Muscle of leg (tissue), 11 donors: ENCODE data around the gene PRELP. TPM values are rescaled to one million over a fixed set of nuclear protein-coding genes. Genes with fewer than 3 reads are reported as not detected.

Source experiments
- DNase-seq: peaks from one replicate; pipeline ENCODE4 v3.0.0; 2013
- H3K27ac ChIP-seq: one replicate; pipeline ENCODE4 v1.5.1; 2013; ENCODE audit warnings: mild to moderate bottlenecking, low read length, control low read depth
- H3K27me3 ChIP-seq: one replicate; pipeline ENCODE4 v1.6.1; 2013; ENCODE audit warnings: low read length; ENCODE audit not compliant: control insufficient read depth, insufficient read depth
- H3K36me3 ChIP-seq: one replicate; pipeline ENCODE4 v1.6.1; 2013; ENCODE audit warnings: low read length; ENCODE audit not compliant: control insufficient read depth, insufficient read depth
- H3K4me1 ChIP-seq: one replicate; pipeline ENCODE4 v1.6.1; 2013; ENCODE audit warnings: low read length; ENCODE audit not compliant: control insufficient read depth, insufficient read depth
- H3K4me3 ChIP-seq: one replicate; pipeline ENCODE4 v1.5.1; 2013; ENCODE audit warnings: low read length, control low read depth
- H3K9me3 ChIP-seq: replicated peaks from 2 replicates; pipeline ENCODE4 v1.6.1; 2013; ENCODE audit warnings: low read depth, low read length; ENCODE audit not compliant: control insufficient read depth
- WGBS: methylation state at CpG from one replicate; pipeline ENCODE4 v1.1.5; 2013; ENCODE audit warnings: missing lambda C conversion rate; ENCODE audit not compliant: insufficient coverage; 5-methylcytosine and 5-hydroxymethylcytosine counted together
- polyA plus RNA-seq, 8 donors: library from polyadenylated mRNA; unstranded; fragments of 120-200 nt; gene quantifications; one replicate each; pipeline versions ENCODE4 v1.2.1 to v1.2.3, GENCODE V29; 2013; ENCODE audit warnings: inconsistent platforms in 1 of 8, low replicate concordance in 1 of 8; ENCODE audit not compliant: insufficient read length in 8 of 8, insufficient read depth in 1 of 8
- total RNA-seq: library from RNA; stranded (reverse); fragments of 120-200 nt; gene quantifications from one replicate; pipeline ENCODE4 v1.2.4, GENCODE V29; 2013

Gene PRELP
- total and polyA plus RNA-seq, 9 donors: 0.82 to 9.3 (median 2.7) TPM

DNA sequence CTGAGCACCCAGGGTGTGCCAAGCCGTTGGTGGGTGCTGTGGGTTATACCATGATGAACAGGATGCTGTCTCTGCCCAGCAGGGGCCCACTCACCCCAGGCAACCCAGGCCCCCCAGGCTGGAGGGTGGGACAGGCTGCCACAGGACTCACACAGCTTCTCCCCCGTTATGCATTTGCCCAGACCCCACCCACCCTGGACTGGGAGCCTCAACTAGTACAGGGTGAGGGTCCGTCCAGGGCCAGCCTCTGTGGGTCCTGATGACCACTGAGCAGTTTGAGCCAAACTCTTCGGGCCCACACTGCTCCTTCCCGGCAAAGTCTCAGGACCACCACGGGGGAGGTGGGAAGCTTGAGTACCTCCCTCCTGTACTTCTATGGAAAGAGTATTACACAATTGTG, 3.8 kb upstream of the PRELP start:
- peaks cover 8% of the 10 kb centered on the region for H3K27me3 ChIP-seq
- WGBS: 79% methylated on average over 3 of the region's 6 CpGs
- H3K4me3 ChIP-seq: no peak overlapping the region
- H3K4me1 ChIP-seq: peaks cover 30% of the 10 kb centered on the region
- no peaks in the 10 kb centered on the region for H3K9me3 ChIP-seq
- H3K27ac ChIP-seq: no peak overlapping the region
- DNase-seq: no peak
- no peaks in the 10 kb centered on the region for H3K36me3 ChIP-seq

DNA sequence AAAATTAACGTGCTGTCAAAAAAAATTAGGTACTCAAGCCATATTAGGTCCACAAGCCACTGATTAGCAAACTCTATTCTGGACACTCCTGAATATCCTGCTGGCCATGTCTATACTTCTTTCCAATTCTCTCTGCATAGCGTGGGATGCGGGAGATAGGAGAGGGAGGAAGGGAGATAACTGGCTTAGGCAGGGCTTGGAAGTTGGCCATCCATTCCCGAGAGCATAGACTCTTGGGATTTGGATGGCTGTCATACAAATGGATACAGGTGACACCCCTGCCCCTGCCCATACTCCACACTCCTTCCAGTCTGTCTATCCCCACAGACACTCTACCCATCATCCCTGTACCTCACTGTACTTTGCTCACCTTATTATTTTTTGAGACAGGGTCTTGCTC, 2.3 kb upstream of the PRELP start:
- H3K4me3 ChIP-seq: no peak overlapping the region
- no peaks in the 10 kb centered on the region for H3K36me3 ChIP-seq
- DNase-seq: no peak
- no peak overlapping the region for H3K27ac ChIP-seq
- H3K9me3 ChIP-seq: no peaks in the 10 kb centered on the region
- H3K4me1 ChIP-seq: peaks cover 31% of the 10 kb centered on the region
- H3K27me3 ChIP-seq: peaks cover 13% of the 10 kb centered on the region
- WGBS: 100% methylated on average over 1 of the region's 4 CpGs

DNA sequence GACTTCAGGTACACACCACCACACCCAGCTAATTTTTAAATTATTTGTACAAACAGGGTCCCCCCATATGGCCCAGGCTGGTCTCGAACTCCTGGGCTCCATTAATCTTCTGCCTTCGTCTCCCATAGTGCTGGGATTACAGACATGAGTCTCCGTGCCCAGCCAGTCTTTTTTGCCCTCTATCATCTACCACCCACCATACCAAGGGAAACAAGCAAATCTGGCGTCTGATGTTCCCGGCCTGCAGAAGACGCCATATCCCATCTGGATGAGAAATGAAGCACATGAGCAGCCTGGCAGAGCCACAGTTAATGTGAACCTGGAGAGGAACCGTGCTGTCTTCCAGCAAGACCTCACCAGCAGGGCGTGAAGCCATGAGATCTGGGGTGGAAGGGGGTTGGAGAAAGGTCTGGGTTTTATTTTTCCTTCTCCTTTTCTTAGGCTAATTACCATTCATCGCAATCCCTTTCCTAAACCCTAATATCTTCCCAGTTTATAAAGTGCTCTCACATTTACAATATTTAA, 1.8 kb upstream of the PRELP start:
- Histone ChIP-seq H3K27ac (no peak overlapping the region), H3K4me1 (peaks cover 32% of the 10 kb centered on the region), H3K9me3 (no peaks in the 10 kb centered on the region), H3K4me3 (no peak overlapping the region), H3K27me3 (peaks cover 13% of the 10 kb centered on the region), H3K36me3 (no peaks in the 10 kb centered on the region)
- peak; percentile 32 for DNase-seq
- WGBS: 73% methylated on average over 6 of the region's 9 CpGs

DNA sequence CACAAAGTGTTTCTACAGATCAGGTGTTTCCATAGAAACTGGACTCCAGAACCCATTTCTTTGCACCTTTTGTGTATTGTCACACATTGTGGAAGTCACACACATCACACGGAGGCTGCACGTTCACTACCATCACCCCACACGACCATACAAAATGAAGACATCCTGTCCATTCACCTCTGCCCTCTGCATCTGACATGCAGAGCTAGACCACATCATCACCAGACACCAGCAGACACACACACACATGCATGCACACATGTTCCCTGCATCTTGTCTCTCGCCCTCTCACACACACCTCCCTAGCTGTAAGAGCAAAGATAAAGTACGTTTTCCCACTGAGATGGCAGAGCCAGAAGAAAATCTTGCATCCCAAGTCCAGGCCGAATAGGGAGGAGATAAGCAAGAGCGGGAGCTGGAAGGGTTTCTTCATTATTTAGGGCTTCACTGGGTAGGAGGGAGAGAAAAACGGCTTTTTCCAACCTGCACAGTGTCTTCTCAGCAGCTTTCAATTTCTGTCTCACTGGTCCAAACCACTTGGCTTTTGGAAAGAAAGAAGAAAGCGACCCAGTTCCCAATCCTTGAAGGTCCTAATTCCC, 709 bp downstream of the PRELP start:
- DNase-seq: peak; percentile 46
- Histone ChIP-seq H3K9me3 (no peaks in the 10 kb centered on the region), H3K36me3 (no peaks in the 10 kb centered on the region), H3K27me3 (peaks cover 8% of the 10 kb centered on the region), H3K4me1 (peaks cover 40% of the 10 kb centered on the region), H3K4me3 (no peak overlapping the region), H3K27ac (peak overlapping the region; percentile 7)
- 32% methylated on average over 4 of the region's 9 CpGs for WGBS

DNA sequence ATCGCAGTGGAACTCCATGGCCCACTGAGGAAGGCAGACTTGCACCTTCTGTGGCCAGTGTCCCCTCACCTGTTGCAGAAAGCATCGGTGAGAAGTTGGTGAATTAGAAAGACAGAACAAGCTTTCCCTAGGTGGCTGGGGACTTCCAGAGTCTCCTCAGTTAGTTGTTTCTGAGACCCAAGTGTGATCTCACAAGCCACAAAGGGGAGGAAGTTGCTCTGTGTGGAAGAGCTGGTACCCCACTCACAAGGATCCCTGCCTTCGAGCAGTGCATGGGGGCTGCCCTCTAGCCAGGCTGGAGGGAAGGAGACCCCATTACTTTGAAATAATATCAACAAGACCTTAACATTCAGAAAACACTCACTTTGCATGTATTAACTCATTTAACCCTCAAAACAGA, 2.1 kb downstream of the PRELP start:
- no peak for DNase-seq
- Histone ChIP-seq H3K4me1 (peaks cover 40% of the 10 kb centered on the region), H3K27me3 (peaks cover 5% of the 10 kb centered on the region), H3K4me3 (no peak overlapping the region), H3K9me3 (no peaks in the 10 kb centered on the region), H3K36me3 (no peaks in the 10 kb centered on the region), H3K27ac (no peak overlapping the region)
- WGBS: 100% methylated on average over 2 of the region's 3 CpGs

DNA sequence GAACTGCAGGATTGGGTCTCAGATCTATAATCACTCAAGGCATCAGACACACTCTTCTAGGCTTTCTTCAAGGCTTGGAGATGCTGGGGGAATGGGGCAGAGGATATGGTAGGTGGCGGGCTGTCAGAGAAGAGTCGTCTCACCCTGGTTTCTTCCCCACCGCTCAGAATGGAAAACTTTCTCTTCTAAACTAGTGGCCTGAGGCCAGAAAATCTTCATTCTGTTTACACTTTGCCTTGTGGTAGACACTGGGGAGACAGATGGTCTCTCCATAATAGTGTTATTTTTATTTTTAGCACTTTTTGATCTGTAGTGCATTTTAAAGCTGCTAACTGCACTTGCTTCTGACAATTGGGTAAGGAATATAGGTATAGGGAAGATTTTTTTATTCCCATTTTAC, 2.6 kb downstream of the PRELP start:
- no peak overlapping the region for H3K4me3 ChIP-seq
- peak; percentile 32 for DNase-seq
- no CpG with 5 or more reads among the region's 3 CpGs for WGBS
- H3K9me3 ChIP-seq: no peaks in the 10 kb centered on the region
- no peak overlapping the region for H3K27ac ChIP-seq
- H3K27me3 ChIP-seq: peaks cover 5% of the 10 kb centered on the region
- H3K4me1 ChIP-seq: peaks cover 40% of the 10 kb centered on the region
- no peaks in the 10 kb centered on the region for H3K36me3 ChIP-seq

DNA sequence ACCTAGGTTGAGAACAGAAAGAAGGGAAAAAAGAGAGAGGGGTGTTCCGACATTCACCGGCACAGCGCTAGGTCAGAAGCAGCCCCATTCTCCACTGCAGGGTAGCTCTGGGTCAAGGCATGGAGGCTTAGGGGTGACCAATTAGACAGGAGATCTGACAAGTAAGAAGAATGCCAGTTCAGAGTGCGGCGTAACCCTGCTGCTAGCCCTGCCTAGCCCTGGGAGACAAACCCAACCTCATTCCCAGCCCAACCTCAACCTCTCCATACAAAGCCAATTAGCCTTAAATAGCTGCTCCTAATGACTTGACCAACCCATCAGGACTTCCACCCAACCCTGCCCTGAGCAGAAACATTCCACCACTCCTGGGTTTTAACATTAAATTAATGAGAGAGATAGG, 3.4 kb downstream of the PRELP start:
- Histone ChIP-seq H3K27ac (no peak overlapping the region), H3K4me3 (no peak overlapping the region), H3K4me1 (peaks cover 40% of the 10 kb centered on the region), H3K27me3 (peaks cover 5% of the 10 kb centered on the region), H3K9me3 (no peaks in the 10 kb centered on the region), H3K36me3 (no peaks in the 10 kb centered on the region)
- 82% methylated on average over 3 of the region's 5 CpGs for whole genome bisulfite sequencing
- no peak for DNase-seq

DNA sequence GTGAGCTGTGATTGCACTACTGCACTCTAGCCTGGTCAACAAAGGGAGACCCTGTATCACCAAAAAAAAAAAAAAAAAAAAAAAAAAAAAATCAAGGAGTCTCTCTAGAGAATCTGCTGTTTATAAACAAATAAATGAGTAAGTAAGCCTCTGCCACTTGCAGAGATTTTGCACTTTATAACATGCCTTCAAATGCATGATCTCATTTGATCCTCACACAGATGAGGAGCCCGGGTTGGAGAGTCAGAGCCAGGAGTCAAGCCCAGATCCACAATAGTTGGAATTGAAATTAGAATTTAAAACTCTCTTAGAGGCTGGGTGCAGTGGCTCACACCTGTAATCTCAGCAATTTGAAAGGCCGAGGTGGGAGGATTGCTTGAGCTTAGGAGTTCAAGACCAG, 4.0 kb downstream of the PRELP start:
- H3K36me3 ChIP-seq: no peaks in the 10 kb centered on the region
- peaks cover 40% of the 10 kb centered on the region for H3K4me1 ChIP-seq
- no peak for DNase-seq
- no peak overlapping the region for H3K27ac ChIP-seq
- no peak overlapping the region for H3K4me3 ChIP-seq
- no peaks in the 10 kb centered on the region for H3K9me3 ChIP-seq
- no CpG with 5 or more reads among the region's 2 CpGs for WGBS
- peaks cover 5% of the 10 kb centered on the region for H3K27me3 ChIP-seq

DNA sequence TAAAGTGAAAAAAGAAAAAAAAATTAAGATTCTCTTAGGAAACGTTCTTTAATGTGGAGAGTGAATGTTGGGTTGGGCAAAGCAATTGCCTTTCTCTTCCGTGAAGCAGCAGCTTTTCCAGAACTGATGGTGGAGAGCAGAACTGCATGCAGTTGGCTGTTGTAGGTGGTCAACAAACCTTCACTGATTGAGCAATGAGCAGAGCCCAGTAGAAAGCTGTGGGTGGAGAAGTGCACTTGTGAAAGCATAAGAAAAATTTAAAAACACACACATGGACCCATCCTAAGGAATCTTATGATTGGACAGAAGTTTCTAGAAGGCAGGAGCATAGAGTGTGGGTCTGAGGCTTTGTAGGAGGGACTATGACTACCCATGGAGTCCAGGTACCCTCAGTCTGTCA, 4.5 kb downstream of the PRELP start:
- DNase-seq: peak; percentile 46
- H3K27me3 ChIP-seq: peaks cover 5% of the 10 kb centered on the region
- no peak overlapping the region for H3K4me3 ChIP-seq
- peak overlapping the region; percentile 72 for H3K27ac ChIP-seq
- H3K36me3 ChIP-seq: no peaks in the 10 kb centered on the region
- H3K4me1 ChIP-seq: peaks cover 36% of the 10 kb centered on the region
- WGBS: 50% methylated on average over 2 of the region's 2 CpGs
- no peaks in the 10 kb centered on the region for H3K9me3 ChIP-seq

DNA sequence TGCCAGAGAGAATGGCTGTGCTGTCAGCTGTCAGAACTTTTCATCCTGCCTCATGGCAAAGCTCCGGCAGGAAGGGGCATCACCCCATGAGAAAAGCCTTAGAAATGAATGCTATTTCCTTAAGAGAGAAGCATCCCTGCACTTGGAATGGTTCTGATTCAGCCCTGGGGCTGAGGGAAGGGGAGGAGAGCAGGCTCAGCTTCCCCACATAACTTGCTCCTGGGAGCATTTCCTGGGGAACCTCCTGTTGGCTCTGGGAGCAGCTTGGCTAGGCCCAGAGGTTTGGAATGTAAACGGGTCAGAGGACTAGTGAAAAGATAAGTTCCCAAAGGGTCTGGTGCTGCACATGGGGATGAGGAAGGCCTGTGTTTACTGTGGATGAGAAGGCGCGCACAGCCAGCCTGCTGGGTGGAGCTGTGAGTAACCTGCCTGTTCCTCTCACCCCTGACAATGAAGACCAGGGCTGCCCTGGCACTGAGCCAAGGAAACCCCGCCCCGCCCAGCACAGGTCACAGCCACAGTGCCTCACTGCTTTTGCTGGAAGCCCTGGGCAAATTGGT, 5.0 kb downstream of the PRELP start:
- no peaks in the 10 kb centered on the region for H3K9me3 ChIP-seq
- DNase-seq: peak; percentile 77
- H3K36me3 ChIP-seq: no peaks in the 10 kb centered on the region
- WGBS: 12% methylated on average over 5 of the region's 6 CpGs
- H3K27me3 ChIP-seq: peaks cover 5% of the 10 kb centered on the region
- H3K27ac ChIP-seq: peak overlapping the region; percentile 72
- peaks cover 33% of the 10 kb centered on the region for H3K4me1 ChIP-seq
- no peak overlapping the region for H3K4me3 ChIP-seq
